ENCODE measurements around the gene SOCS1. TPM values are rescaled to one million over a fixed set of nuclear protein-coding genes. Genes with fewer than 3 reads are reported as not detected.

SOCS1 gene
- total and polyA plus RNA-seq, 9 of the 15 experiments (the other 6 are each of a cell fraction or from before 2014, with no cell fraction given): 0.04 to 7.5 (median 2.3) TPM

DNA sequence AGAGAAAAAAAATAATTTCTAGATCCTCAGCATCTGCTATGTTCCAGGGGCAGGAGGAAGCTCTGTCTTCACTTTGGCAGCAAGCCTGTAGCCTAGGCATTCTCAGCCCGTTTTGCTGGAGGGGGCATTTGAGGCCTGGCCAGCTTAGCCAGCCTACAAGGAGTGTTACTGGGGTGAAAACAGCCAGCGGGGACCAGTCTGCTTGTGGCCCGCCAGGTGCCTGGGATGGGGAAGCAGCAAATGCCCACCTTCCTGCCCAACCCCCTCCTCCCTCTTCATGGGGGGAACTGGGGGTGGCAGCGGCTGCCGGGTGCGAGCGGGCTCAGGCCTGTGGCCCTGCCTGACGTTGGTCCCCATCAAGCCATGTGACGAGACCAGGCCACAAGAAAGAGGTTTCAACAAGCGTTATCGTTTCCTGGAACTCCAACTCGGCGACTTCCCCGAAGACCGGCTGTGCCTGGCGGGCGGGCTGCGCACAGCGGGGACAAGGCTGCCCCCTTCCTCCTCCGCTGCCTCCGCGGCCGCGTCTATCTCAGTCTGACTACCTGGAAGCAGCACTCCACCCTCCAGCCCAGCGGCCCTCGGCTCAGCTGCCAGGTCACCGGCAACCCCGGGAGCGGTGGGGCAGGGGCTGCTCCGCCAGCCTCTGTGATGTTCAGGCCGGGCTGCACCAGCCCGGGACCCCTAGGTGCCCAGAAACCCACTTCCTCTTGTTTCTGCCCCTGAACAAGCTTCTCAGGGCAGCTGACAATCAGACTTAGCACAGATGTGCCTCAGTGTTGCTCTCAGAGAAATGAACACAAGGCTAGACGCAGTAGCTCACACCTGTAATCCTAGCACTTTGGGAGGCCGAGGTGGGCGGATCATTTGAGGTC lies 22.9 kb downstream of the SOCS1 start (continued):
- TF ChIP-seq, protein P1, sequence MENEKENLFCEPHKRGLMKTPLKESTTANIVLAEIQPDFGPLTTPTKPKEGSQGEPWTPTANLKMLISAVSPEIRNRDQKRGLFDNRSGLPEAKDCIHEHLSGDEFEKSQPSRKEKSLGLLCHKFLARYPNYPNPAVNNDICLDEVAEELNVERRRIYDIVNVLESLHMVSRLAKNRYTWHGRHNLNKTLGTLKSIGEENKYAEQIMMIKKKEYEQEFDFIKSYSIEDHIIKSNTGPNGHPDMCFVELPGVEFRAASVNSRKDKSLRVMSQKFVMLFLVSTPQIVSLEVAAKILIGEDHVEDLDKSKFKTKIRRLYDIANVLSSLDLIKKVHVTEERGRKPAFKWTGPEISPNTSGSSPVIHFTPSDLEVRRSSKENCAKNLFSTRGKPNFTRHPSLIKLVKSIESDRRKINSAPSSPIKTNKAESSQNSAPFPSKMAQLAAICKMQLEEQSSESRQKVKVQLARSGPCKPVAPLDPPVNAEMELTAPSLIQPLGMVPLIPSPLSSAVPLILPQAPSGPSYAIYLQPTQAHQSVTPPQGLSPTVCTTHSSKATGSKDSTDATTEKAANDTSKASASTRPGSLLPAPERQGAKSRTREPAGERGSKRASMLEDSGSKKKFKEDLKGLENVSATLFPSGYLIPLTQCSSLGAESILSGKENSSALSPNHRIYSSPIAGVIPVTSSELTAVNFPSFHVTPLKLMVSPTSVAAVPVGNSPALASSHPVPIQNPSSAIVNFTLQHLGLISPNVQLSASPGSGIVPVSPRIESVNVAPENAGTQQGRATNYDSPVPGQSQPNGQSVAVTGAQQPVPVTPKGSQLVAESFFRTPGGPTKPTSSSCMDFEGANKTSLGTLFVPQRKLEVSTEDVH (IDR thresholded peaks at IDR 0.05; ENCODE audit: low read depth, partially characterized antibody): no peak
- TF ChIP-seq TCF7L2 (IDR thresholded peaks at IDR 0.05; ENCODE audit: low read depth, low read length) (no peak), XRCC3 (IDR thresholded peaks at IDR 0.05) (no peak), BRD4 (IDR thresholded peaks at IDR 0.05) (no peak), SIX5 (IDR thresholded peaks at IDR 0.05; ENCODE audit: borderline replicate concordance in 1 of 2, insufficient read depth in 1 of 2, low read depth in 1 of 2, low read length in 2 of 2) (no peak), ZZZ3 (IDR thresholded peaks at IDR 0.05) (no peak), HOXB6 (CRISPR knock-in tag; IDR thresholded peaks at IDR 0.05; ENCODE audit: borderline replicate concordance) (no peak), EHMT2 (IDR thresholded peaks at IDR 0.05) (0 out of 2 replicates have a peak, but pooled peaks have one; percentile 8), TBL1XR1 (IDR thresholded peaks at IDR 0.05; ENCODE audit: low read length in 2 of 2) (peak in 1 of 2 experiments; percentile 87; a peak in 2 of 4 replicates), ZNF3 (CRISPR knock-in tag; IDR thresholded peaks at IDR 0.05) (no peak), MTA1 (IDR thresholded peaks at IDR 0.05; ENCODE audit: borderline replicate concordance) (no peak; the same call in 1 of the 2 replicates), ZFPM2 (CRISPR knock-in tag; IDR thresholded peaks at IDR 0.05) (no peak), ZNF212 (CRISPR knock-in tag; IDR thresholded peaks at IDR 0.05) (no peak)
- TF ChIP-seq, protein P2, sequence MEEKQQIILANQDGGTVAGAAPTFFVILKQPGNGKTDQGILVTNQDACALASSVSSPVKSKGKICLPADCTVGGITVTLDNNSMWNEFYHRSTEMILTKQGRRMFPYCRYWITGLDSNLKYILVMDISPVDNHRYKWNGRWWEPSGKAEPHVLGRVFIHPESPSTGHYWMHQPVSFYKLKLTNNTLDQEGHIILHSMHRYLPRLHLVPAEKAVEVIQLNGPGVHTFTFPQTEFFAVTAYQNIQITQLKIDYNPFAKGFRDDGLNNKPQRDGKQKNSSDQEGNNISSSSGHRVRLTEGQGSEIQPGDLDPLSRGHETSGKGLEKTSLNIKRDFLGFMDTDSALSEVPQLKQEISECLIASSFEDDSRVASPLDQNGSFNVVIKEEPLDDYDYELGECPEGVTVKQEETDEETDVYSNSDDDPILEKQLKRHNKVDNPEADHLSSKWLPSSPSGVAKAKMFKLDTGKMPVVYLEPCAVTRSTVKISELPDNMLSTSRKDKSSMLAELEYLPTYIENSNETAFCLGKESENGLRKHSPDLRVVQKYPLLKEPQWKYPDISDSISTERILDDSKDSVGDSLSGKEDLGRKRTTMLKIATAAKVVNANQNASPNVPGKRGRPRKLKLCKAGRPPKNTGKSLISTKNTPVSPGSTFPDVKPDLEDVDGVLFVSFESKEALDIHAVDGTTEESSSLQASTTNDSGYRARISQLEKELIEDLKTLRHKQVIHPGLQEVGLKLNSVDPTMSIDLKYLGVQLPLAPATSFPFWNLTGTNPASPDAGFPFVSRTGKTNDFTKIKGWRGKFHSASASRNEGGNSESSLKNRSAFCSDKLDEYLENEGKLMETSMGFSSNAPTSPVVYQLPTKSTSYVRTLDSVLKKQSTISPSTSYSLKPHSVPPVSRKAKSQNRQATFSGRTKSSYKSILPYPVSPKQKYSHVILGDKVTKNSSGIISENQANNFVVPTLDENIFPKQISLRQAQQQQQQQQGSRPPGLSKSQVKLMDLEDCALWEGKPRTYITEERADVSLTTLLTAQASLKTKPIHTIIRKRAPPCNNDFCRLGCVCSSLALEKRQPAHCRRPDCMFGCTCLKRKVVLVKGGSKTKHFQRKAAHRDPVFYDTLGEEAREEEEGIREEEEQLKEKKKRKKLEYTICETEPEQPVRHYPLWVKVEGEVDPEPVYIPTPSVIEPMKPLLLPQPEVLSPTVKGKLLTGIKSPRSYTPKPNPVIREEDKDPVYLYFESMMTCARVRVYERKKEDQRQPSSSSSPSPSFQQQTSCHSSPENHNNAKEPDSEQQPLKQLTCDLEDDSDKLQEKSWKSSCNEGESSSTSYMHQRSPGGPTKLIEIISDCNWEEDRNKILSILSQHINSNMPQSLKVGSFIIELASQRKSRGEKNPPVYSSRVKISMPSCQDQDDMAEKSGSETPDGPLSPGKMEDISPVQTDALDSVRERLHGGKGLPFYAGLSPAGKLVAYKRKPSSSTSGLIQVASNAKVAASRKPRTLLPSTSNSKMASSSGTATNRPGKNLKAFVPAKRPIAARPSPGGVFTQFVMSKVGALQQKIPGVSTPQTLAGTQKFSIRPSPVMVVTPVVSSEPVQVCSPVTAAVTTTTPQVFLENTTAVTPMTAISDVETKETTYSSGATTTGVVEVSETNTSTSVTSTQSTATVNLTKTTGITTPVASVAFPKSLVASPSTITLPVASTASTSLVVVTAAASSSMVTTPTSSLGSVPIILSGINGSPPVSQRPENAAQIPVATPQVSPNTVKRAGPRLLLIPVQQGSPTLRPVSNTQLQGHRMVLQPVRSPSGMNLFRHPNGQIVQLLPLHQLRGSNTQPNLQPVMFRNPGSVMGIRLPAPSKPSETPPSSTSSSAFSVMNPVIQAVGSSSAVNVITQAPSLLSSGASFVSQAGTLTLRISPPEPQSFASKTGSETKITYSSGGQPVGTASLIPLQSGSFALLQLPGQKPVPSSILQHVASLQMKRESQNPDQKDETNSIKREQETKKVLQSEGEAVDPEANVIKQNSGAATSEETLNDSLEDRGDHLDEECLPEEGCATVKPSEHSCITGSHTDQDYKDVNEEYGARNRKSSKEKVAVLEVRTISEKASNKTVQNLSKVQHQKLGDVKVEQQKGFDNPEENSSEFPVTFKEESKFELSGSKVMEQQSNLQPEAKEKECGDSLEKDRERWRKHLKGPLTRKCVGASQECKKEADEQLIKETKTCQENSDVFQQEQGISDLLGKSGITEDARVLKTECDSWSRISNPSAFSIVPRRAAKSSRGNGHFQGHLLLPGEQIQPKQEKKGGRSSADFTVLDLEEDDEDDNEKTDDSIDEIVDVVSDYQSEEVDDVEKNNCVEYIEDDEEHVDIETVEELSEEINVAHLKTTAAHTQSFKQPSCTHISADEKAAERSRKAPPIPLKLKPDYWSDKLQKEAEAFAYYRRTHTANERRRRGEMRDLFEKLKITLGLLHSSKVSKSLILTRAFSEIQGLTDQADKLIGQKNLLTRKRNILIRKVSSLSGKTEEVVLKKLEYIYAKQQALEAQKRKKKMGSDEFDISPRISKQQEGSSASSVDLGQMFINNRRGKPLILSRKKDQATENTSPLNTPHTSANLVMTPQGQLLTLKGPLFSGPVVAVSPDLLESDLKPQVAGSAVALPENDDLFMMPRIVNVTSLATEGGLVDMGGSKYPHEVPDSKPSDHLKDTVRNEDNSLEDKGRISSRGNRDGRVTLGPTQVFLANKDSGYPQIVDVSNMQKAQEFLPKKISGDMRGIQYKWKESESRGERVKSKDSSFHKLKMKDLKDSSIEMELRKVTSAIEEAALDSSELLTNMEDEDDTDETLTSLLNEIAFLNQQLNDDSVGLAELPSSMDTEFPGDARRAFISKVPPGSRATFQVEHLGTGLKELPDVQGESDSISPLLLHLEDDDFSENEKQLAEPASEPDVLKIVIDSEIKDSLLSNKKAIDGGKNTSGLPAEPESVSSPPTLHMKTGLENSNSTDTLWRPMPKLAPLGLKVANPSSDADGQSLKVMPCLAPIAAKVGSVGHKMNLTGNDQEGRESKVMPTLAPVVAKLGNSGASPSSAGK (IDR thresholded peaks at IDR 0.05): peak; percentile 98

Measured in K562 (cell line).